ENCODE measurements around the gene CSRNP2. TPM values are rescaled to one million over a fixed set of nuclear protein-coding genes. Genes with fewer than 3 reads are reported as not detected.

The CSRNP2 gene, protein sequence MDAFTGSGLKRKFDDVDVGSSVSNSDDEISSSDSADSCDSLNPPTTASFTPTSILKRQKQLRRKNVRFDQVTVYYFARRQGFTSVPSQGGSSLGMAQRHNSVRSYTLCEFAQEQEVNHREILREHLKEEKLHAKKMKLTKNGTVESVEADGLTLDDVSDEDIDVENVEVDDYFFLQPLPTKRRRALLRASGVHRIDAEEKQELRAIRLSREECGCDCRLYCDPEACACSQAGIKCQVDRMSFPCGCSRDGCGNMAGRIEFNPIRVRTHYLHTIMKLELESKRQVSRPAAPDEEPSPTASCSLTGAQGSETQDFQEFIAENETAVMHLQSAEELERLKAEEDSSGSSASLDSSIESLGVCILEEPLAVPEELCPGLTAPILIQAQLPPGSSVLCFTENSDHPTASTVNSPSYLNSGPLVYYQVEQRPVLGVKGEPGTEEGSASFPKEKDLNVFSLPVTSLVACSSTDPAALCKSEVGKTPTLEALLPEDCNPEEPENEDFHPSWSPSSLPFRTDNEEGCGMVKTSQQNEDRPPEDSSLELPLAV
- total RNA-seq = 19.0 and 21.1 TPM in 2 replicates
- polyA plus RNA-seq = 16.9 and 22.5 TPM in 2 replicates

DNA sequence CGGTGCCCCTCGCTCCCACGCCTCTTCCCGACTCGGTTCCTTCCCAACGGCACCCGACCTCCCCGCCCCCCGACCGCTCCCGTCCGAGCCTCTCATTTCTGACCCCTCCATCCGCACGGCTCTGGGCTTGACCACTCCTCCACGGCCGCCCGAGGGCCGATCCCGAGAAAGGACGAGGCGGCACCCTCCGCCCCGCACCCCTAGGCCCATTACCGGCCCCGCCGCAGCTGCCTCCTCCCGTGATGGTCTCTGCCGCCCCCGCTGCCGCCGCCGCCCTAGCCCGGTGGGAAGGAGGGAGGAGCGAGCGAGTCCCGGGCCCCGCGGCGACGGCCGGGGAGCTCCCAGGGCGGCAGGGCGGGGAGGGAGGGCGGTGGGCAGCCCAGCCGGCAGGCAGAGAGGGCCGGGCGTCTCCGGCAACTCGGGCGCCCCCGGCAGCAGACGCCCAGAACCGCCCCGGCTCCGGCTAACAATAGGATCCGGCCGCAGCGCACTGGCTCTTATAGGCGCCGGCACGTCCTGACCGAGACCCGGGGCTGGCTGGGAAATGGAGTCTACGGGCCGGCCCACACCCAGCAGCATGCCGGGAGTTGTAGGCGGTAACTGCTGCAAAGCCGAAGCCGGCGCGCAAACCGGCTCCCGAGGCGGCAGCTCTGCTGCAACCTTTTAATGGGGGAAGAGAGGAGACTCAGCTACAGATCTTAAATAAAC lies at the start of gene CSRNP2:
CSRNP2 (minus strand) TSS at position 471 of the 708 bp plus-strand sequence. CDS start 7,035 bp downstream, outside the sequence.
- Histone ChIP-seq H3K36me3 (no peaks in the 10 kb centered on the region), H3K27me3 (no peaks in the 10 kb centered on the region), H3K27ac (peak within 1 kb of the TSS; percentile 94), H3K4me3 (peak within 1 kb of the TSS; percentile 73), H3K9me3 (ENCODE audit: low read depth) (no peaks in the 10 kb centered on the region), H3K4me1 (ENCODE audit: low read depth) (peaks cover 13% of the 10 kb centered on the region)
- TF ChIP-seq, protein P1, sequence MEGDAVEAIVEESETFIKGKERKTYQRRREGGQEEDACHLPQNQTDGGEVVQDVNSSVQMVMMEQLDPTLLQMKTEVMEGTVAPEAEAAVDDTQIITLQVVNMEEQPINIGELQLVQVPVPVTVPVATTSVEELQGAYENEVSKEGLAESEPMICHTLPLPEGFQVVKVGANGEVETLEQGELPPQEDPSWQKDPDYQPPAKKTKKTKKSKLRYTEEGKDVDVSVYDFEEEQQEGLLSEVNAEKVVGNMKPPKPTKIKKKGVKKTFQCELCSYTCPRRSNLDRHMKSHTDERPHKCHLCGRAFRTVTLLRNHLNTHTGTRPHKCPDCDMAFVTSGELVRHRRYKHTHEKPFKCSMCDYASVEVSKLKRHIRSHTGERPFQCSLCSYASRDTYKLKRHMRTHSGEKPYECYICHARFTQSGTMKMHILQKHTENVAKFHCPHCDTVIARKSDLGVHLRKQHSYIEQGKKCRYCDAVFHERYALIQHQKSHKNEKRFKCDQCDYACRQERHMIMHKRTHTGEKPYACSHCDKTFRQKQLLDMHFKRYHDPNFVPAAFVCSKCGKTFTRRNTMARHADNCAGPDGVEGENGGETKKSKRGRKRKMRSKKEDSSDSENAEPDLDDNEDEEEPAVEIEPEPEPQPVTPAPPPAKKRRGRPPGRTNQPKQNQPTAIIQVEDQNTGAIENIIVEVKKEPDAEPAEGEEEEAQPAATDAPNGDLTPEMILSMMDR (IDR thresholded peaks at IDR 0.05; ENCODE audit: low read depth, low read length) = peak; percentile 11
- DNase-seq (ENCODE audit: low read depth in 1 of 2, low spot score in 1 of 2) = peak; percentile 97 to 98

DNA sequence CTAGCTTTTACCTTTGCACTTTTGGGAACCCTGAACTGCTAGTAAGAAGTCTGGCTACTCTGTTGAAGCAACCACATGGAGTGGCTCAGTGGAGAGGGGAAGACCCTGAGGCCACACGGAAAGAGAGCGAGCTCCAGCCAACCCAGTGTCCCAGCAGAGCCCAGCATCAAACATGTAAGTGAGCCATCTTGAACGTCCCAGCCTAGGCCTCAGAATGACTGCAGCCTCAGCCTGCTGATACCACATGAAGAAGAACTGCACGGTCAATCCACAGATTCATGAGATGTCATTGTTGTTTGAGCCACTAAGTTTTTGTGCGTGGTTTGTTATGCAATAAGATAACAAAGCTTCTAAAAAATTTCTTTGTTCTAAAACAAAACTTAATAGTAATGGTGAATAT lies 49.3 kb upstream of the CSRNP2 start:
- Histone ChIP-seq H3K27me3 (no peaks in the 10 kb centered on the region), H3K27ac (no peak overlapping the region), H3K9me3 (ENCODE audit: low read depth) (no peaks in the 10 kb centered on the region), H3K4me3 (no peak overlapping the region), H3K36me3 (no peaks in the 10 kb centered on the region), H3K4me1 (ENCODE audit: low read depth) (no peaks in the 10 kb centered on the region)
- peak in 1 of 2 donors; percentile 10 for DNase-seq (ENCODE audit: low read depth in 1 of 2, low spot score in 1 of 2)
- TF ChIP-seq, protein P1 (IDR thresholded peaks at IDR 0.05; ENCODE audit: low read depth, low read length) = no peak

DNA sequence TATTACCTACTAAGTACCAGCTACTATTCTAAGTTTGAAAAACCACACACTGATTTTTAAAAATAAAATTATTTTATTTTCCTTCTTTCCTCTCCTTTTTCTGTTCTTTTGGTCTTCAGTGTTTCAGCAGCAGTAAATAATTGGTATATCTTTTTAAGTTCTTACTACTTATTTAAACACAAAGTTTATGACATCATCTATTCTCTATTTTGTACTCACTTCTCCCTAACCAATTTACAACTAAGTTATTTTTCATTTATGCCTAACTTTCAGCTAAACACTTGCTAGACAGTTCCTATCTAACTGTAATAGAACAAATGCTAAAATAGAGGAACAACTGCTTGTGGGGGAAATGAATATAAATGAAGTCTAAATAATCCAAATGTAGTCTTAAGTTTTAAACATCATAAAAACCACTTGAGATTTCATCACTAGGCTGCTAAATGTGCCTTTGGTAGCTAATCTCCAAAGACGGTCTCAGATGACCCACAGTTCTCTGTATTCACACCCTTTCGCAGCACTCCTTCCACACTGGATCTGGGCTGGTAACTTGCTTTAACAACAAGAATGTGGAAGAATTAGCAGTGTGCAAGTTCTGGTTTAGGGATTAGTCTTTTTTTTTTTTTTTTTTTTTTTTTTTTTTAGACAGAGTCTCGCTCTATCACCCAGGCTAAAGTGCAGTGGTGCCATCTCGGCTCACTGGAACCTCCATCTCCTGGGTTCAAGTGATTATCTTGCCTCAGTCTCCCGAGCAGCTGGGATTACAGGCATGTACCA lies 48.5 kb upstream of the CSRNP2 start:
- no peak for DNase-seq (ENCODE audit: low read depth in 1 of 2, low spot score in 1 of 2)
- no peaks in the 10 kb centered on the region for H3K9me3 ChIP-seq (ENCODE audit: low read depth)
- TF ChIP-seq, protein P1 (IDR thresholded peaks at IDR 0.05; ENCODE audit: low read depth, low read length) = no peak
- H3K36me3 ChIP-seq = no peaks in the 10 kb centered on the region
- no peaks in the 10 kb centered on the region for H3K4me1 ChIP-seq (ENCODE audit: low read depth)
- H3K27me3 ChIP-seq = no peaks in the 10 kb centered on the region
- no peak overlapping the region for H3K27ac ChIP-seq
- no peak overlapping the region for H3K4me3 ChIP-seq

DNA sequence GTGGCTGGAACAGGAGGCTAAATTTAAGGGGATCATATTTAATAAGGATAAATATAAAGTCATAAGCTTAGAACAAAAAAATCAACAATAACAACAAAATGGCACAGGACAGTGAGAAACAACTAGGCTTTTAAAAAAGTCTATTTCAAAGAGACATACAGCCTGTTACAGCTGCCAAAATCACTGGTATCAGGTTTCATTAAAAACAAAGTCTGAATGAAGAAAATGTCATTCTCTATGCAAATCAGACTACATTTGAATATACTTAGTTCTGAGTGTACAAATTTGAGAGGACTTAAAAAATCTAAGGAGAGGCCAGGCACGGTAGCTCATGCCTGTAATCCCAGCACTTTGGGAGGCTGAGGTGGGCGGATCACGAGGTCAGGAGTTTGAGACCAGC lies 45.5 kb upstream of the CSRNP2 start:
- no peak overlapping the region for H3K4me3 ChIP-seq
- no peaks in the 10 kb centered on the region for H3K27me3 ChIP-seq
- H3K9me3 ChIP-seq (ENCODE audit: low read depth) = no peaks in the 10 kb centered on the region
- peak in 1 of 2 donors; percentile 3 for DNase-seq (ENCODE audit: low read depth in 1 of 2, low spot score in 1 of 2)
- no peak overlapping the region for H3K27ac ChIP-seq
- H3K36me3 ChIP-seq = no peaks in the 10 kb centered on the region
- no peaks in the 10 kb centered on the region for H3K4me1 ChIP-seq (ENCODE audit: low read depth)
- TF ChIP-seq, protein P1 (IDR thresholded peaks at IDR 0.05; ENCODE audit: low read depth, low read length) = no peak

Data from cardiac muscle cell (in vitro differentiated cells and primary cell).